Measurements from ENCODE around the gene PNPLA7.

DNA sequence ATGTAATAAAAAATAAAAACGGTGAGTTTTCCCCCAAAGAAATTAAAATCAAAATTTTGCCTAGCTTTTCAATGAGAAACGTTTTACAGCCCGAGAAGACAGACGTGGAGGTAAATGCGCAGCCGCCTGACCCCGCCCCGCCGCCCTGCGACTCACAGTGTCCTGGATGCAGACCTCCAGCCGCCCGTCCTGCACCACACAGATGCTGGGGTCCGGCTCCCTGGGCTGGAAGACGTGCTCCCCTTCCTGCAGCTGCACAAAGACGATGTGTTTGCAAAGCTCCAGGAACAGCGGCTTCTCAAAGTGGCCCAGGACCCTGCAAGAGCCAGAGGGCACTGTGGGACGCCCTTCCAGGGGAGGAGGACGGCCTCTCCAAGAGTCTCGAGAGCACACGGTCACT, 7.7 kb downstream of the PNPLA7 start:
- TF ChIP-seq, protein P1, sequence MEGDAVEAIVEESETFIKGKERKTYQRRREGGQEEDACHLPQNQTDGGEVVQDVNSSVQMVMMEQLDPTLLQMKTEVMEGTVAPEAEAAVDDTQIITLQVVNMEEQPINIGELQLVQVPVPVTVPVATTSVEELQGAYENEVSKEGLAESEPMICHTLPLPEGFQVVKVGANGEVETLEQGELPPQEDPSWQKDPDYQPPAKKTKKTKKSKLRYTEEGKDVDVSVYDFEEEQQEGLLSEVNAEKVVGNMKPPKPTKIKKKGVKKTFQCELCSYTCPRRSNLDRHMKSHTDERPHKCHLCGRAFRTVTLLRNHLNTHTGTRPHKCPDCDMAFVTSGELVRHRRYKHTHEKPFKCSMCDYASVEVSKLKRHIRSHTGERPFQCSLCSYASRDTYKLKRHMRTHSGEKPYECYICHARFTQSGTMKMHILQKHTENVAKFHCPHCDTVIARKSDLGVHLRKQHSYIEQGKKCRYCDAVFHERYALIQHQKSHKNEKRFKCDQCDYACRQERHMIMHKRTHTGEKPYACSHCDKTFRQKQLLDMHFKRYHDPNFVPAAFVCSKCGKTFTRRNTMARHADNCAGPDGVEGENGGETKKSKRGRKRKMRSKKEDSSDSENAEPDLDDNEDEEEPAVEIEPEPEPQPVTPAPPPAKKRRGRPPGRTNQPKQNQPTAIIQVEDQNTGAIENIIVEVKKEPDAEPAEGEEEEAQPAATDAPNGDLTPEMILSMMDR (IDR thresholded peaks at IDR 0.05), result no peak
- TF ChIP-seq POLR2A (IDR thresholded peaks at IDR 0.05), result no peak
- no peak for TF ChIP-seq POLR2AphosphoS5 (IDR thresholded peaks at IDR 0.05; ENCODE audit: insufficient read depth in 1 of 2, low read depth in 1 of 2)
